NCI-H748 (cell line): ENCODE measurements around the gene SLC7A5.
"Not testable (repeated sequence)": the region's sequence is repeated elsewhere in the genome, so short reads cannot be mapped to it uniquely, and the experiment has no call there.

Source experiments
- DNase-seq: peaks from one replicate; lab custom pipeline; 2025; ENCODE audit not compliant: unreplicated experiment; lab: John Stamatoyannopoulos, UW

SLC7A5 gene

GRCh38 chr16:87869061-87869878, at the start of gene SLC7A5:
Gene SLC7A5 (minus strand): TSS chr16:87869507. CDS start chr16:87869422, 85 bp downstream.
- peak; percentile 63 for DNase-seq

DNA sequence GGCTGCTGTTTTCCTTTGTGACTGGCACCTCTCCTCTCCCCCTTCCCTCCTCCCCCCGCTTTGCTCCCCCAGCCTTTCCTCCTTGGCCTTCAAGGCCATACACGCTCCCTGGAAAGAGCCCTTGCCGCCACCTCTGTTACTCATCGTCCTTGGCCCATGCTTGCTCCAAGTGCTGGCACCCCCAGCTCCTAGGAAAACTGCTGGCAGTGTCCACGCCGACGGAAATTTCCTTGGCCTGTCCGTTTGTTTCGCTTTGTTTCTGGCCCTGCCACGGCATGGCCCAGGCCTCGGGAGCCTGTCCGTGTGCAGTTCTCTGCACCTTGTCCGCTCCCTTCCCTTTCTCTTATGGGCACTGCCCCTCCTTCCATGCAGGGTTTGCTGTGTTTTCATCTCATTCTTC, 49.0 kb upstream of the SLC7A5 start:
- DNase-seq: no peak

GRCh38 chr16:87917503-87917902, 48.2 kb upstream of the SLC7A5 start:
- DNase-seq: no peak

GRCh38 chr16:87914812-87915211, 45.5 kb upstream of the SLC7A5 start:
- no peak for DNase-seq

GRCh38 chr16:87914021-87914725, 44.9 kb upstream of the SLC7A5 start:
- DNase-seq: not testable (repeated sequence)

DNA sequence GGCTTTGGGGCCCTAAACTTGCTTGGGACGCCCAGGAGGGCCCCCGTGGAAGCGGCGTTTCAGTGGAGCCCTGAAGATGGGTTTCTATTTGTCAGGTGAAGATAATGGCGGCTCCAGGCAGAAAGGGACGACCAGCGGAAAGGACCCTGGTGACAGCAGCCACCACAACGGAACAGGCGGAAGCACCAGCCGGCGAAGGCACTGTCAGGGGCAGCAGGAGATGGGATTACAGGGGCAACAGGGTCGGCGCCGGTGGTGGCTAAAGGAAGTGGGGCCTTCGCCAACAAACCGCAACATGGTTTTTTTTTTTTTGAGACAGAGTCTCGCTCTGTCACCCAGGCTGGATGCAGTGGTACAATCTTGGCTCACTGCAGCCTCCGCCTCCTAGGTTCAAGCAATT, 43.4 kb upstream of the SLC7A5 start:
- DNase-seq: not testable (repeated sequence)

DNA sequence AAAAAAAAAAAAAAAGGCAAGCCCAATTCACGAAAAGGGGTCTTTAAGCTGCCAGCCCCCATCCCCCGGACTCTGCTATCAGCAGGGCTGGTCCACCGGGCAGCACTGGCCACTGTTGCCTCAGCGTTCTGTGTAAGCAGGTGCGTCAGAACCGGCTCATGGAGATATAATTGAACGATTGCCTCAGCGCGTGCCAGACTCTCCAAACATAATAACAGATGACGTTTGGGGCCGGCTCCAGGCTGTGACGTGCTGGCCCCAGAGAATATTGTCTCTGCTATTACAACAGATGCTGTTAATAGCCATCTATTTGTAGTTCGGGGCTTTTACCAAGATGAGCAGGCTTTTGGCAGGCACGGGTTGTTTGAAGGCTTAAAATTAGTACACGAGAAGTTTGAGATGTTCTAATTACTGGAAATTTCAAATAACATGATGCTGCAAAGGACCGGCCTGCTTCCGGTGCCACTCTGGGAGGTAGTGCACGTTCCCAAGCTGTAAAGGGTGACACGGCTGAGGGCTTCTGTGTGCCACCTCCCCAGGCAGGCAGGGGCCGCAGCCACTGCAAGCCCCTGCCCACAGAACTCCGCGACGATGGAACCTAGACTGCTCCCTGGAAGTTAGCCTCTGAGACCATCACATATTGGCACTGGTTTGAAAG, 41.9 kb upstream of the SLC7A5 start:
- peak; percentile 93 for DNase-seq

- DNase-seq: peak; percentile 53
Measured at GRCh38 chr16:87909203-87909935, 40.1 kb upstream of the SLC7A5 start.

DNA sequence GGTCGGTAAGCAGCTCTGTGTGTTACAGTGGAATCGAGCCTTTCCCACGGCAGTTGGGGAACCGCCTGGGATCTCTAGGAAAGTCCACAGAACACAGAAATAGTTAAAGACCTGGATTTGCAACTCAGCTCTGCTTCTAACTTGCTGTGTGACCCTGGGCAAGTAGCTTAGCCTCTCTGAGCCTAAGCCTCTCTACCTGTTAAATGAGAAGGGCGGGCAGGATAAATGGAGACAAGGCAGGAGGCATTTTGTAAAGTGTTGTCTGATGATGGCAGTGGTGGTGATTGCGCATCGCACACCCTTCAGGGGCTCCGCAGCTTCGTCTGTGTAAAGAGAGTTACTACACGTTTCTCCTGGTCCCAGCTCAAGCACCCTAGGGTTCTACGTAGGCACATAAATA, 38.8 kb upstream of the SLC7A5 start:
- DNase-seq: not testable (repeated sequence)

GRCh38 chr16:87905521-87905920, 36.2 kb upstream of the SLC7A5 start:
- not testable (repeated sequence) for DNase-seq

DNA sequence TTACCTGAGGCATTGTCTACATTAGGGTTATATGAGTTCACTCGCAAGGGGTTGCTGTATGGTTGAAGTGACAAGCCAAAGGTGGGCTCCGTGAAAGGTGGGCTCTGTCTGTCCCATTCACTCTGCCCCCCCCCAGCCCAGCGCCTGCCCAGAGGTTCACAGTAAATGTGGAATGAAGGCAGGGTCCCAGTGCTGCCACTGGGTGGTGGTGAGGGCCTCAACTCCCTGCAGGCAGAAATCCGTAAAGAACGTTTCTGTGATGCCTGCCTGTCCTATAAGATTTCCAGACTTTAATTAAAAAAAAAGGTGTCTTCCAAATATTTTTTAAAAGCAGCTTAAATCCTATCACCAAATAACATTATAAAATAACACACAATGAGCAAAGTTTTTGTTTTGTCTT, 35.7 kb upstream of the SLC7A5 start:
- not testable (repeated sequence) for DNase-seq

GRCh38 chr16:87900489-87900888, 31.2 kb upstream of the SLC7A5 start:
- not testable (repeated sequence) for DNase-seq

GRCh38 chr16:87897521-87898505, 28.5 kb upstream of the SLC7A5 start:
- DNase-seq: no peak

GRCh38 chr16:87896924-87897520, 27.7 kb upstream of the SLC7A5 start:
- not testable (repeated sequence) for DNase-seq

- not testable (repeated sequence) for DNase-seq
Measured at GRCh38 chr16:87896176-87896890, 27.0 kb upstream of the SLC7A5 start.

GRCh38 chr16:87895641-87896141, 26.4 kb upstream of the SLC7A5 start:
- DNase-seq: no peak

GRCh38 chr16:87894005-87894404, 24.7 kb upstream of the SLC7A5 start:
- not testable (repeated sequence) for DNase-seq

DNA sequence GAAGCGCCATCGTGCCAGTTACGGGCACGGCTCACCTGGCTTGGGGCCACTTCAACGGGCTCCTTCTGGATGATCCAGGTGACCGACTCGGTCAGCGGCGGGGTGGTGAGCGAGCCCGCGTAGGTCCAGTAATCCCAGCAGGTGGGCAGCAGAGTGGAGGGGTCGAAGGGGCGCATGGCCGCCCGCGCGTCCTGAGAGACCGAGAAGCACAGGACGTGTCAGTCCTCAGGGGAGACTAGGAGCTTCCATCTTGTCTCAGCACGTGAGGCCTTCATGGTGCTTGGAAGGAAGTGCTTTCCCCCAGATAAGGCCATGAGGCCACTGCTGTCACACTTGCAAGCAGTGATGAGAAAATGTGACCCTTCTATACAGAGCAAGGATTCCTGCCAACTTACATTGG, 22.5 kb upstream of the SLC7A5 start:
- no peak for DNase-seq

- DNase-seq: not testable (repeated sequence)
Measured at GRCh38 chr16:87889762-87890161, 20.5 kb upstream of the SLC7A5 start.
